ENCODE results near the gene NUTM1. TPM values are rescaled to one million over a fixed set of nuclear protein-coding genes. Genes with fewer than 3 reads are reported as not detected.
"Not testable (repeated sequence)": the region's sequence is repeated elsewhere in the genome, so short reads cannot be mapped to it uniquely, and the experiment has no call there.

Gene NUTM1
- total RNA-seq, 3 donors from 2014 or later (not counting 1 experiment from before 2014, with no cell fraction given), result not detected

- TF ChIP-seq CTCF (IDR thresholded peaks at IDR 0.05), result no peak
- ATAC-seq (no peak), DNase-seq (no peak)
- Histone ChIP-seq H3K9me3 (ENCODE audit: control insufficient read depth, insufficient read depth, low read length) (no peaks in the 10 kb centered on the region), H3K27me3 (ENCODE audit: control insufficient read depth, insufficient read depth, low read length) (no peaks in the 10 kb centered on the region), H3K36me3 (ENCODE audit: control insufficient read depth, insufficient read depth, low read length) (no peaks in the 10 kb centered on the region), H3K4me3 (ENCODE audit: low read length) (no peak overlapping the region), H3K4me1 (ENCODE audit: control insufficient read depth, insufficient read depth, low read length) (peaks cover 25% of the 10 kb centered on the region), H3K27ac (ENCODE audit: low read length) (no peak overlapping the region)
- H3K36me3 Mint-ChIP-seq, result no peaks in the 10 kb centered on the region
- no peak overlapping the region for H3K27ac Mint-ChIP-seq
- intact Hi-C loops (cut with micrococcal nuclease), result no loop called here
- no peak overlapping the region for H3K4me3 Mint-ChIP-seq
- H3K9me3 Mint-ChIP-seq, result no peaks in the 10 kb centered on the region
- 73% methylated on average over 2 of the region's 2 CpGs for WGBS (ENCODE audit: insufficient coverage)
- peaks cover 20 to 26% of the 10 kb centered on the region in 2 donors for H3K4me1 Mint-ChIP-seq
- H3K27me3 Mint-ChIP-seq (ENCODE audit: low read depth in 2 of 2), result no peaks in the 10 kb centered on the region
These were observed 27.5 kb downstream of the NUTM1 start for GRCh38 chr15:34370643-34371042.

- ATAC-seq (no peak), DNase-seq (no peak)
- H3K9me3 ChIP-seq (ENCODE audit: control insufficient read depth, insufficient read depth, low read length), result no peaks in the 10 kb centered on the region
- H3K27ac Mint-ChIP-seq, result no peak overlapping the region
- H3K4me1 Mint-ChIP-seq, result no peaks in the 10 kb centered on the region
- no peaks in the 10 kb centered on the region for H3K36me3 Mint-ChIP-seq
- no peak overlapping the region for H3K4me3 Mint-ChIP-seq
- H3K4me3 ChIP-seq (ENCODE audit: low read length), result no peak overlapping the region
- no peaks in the 10 kb centered on the region for H3K27me3 Mint-ChIP-seq (ENCODE audit: low read depth in 2 of 2)
- TF ChIP-seq CTCF (IDR thresholded peaks at IDR 0.05), result no peak
- intact Hi-C loops (cut with micrococcal nuclease), result no loop called here
- no peaks in the 10 kb centered on the region for H3K27me3 ChIP-seq (ENCODE audit: control insufficient read depth, insufficient read depth, low read length)
- no peak overlapping the region for H3K27ac ChIP-seq (ENCODE audit: low read length)
- peaks cover 4% of the 10 kb centered on the region for H3K4me1 ChIP-seq (ENCODE audit: control insufficient read depth, insufficient read depth, low read length)
- no peaks in the 10 kb centered on the region for H3K36me3 ChIP-seq (ENCODE audit: control insufficient read depth, insufficient read depth, low read length)
- H3K9me3 Mint-ChIP-seq, result no peaks in the 10 kb centered on the region
- WGBS (ENCODE audit: insufficient coverage), result 98% methylated on average over 8 of the region's 8 CpGs
These were observed 30.8 kb downstream of the NUTM1 start for GRCh38 chr15:34373951-34374350.

- no peak for ATAC-seq
- no peak overlapping the region for H3K27ac Mint-ChIP-seq
- intact Hi-C loops (cut with micrococcal nuclease), result no loop called here
These were observed 31.7 kb downstream of the NUTM1 start for GRCh38 chr15:34374816-34375215.

GRCh38 chr15:34375541-34375940 is 32.4 kb downstream of the NUTM1 start:
- DNase-seq; H3K36me3 ChIP-seq (ENCODE audit: control insufficient read depth, insufficient read depth, low read length); intact Hi-C loops (cut with micrococcal nuclease): not testable (repeated sequence)

More at GRCh38 chr15:34374816-34375215, 31.7 kb downstream of the NUTM1 start:
- Mint-ChIP-seq H3K9me3 (no peaks in the 10 kb centered on the region), H3K4me1 (no peaks in the 10 kb centered on the region), H3K4me3 (no peak overlapping the region), H3K27me3 (ENCODE audit: low read depth in 2 of 2) (no peaks in the 10 kb centered on the region), H3K36me3 (no peaks in the 10 kb centered on the region)
- no peaks in the 10 kb centered on the region for H3K9me3 ChIP-seq (ENCODE audit: control insufficient read depth, insufficient read depth, low read length)
- no CpG with 5 or more reads among the region's 2 CpGs for WGBS (ENCODE audit: insufficient coverage)
- H3K27me3 ChIP-seq (ENCODE audit: control insufficient read depth, insufficient read depth, low read length), result no peaks in the 10 kb centered on the region
- H3K36me3 ChIP-seq (ENCODE audit: control insufficient read depth, insufficient read depth, low read length), result no peaks in the 10 kb centered on the region
- no peak for DNase-seq
- TF ChIP-seq CTCF (IDR thresholded peaks at IDR 0.05), result no peak
- H3K27ac ChIP-seq (ENCODE audit: low read length), result no peak overlapping the region
- H3K4me3 ChIP-seq (ENCODE audit: low read length), result no peak overlapping the region
- no peaks in the 10 kb centered on the region for H3K4me1 ChIP-seq (ENCODE audit: control insufficient read depth, insufficient read depth, low read length)

More at GRCh38 chr15:34375541-34375940, 32.4 kb downstream of the NUTM1 start:
- H3K4me1 ChIP-seq (ENCODE audit: control insufficient read depth, insufficient read depth, low read length); H3K27me3 Mint-ChIP-seq (ENCODE audit: low read depth in 2 of 2); H3K4me1 Mint-ChIP-seq; H3K9me3 Mint-ChIP-seq; H3K27me3 ChIP-seq (ENCODE audit: control insufficient read depth, insufficient read depth, low read length); H3K9me3 ChIP-seq (ENCODE audit: control insufficient read depth, insufficient read depth, low read length); H3K36me3 Mint-ChIP-seq; H3K4me3 ChIP-seq (ENCODE audit: low read length); ATAC-seq; H3K27ac Mint-ChIP-seq; H3K4me3 Mint-ChIP-seq; H3K27ac ChIP-seq (ENCODE audit: low read length): not testable (repeated sequence)
- WGBS (ENCODE audit: insufficient coverage), result 85% methylated on average over 2 of the region's 2 CpGs
